NCI-H446 treated with DMSO at 0.1 percent for 48 hours (cell line): Measurements from ENCODE around the gene C20orf96.

Experiments
- DNase-seq: peaks from one replicate; lab custom pipeline; 2025; lab: John Stamatoyannopoulos, UW

The C20orf96 gene

DNA sequence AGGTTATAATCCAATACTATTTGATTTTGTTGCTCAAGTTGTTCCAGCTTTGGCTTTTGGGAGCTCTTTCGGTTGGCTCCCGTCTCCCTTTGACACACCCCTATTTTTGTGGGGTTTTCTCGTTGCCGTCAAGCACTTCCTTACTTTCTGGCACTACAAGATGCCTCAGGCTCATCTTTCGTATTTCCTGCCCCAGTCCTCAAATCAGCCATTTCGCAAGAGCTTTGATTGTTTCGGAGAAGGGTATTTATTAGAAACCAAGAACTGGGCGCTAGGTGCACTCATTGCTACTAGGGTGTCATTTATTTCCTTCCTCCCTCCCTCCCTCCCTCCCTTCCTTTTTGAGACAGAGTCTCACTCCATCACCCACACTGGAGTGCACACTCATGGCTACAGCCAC, 21.5 kb upstream of the C20orf96 start:
- no peak for DNase-seq

DNA sequence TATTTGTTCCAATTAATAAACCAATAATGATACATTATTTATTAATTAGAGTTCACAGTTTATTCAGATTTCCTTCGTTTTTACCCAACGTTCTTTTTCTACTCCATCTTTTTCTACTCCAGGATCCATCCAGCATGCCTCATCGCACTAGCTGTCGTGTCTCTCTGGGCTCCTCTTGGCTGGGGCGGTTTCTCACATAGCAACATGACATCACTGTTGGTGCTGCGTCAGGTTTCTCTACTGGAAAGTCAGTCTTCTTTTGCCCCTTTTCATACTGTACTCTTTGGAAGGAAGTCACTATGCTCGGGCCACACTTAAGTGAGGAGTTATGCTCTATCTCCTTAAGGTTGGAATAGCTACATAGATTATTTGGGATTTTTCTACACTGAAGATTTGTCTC, 21.1 kb upstream of the C20orf96 start:
- DNase-seq: no peak

DNA sequence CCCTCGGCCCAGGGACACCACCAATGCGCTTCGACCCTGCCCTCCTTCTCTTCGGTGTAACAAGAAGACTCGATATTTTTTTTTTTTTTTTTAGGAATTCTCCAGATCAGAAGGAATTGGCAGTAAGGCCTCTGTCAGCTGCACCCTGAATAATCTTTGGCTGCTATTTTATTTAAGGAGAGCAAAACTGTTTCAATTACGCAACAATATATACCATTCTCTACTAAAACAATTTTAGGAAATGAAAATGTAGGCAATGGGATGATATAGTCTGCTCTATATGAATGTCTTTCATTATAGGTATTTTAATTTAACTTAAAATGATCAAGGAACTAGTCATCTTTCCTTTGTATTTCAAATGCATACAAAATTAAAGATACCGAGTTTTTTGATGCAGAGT, 20.1 kb upstream of the C20orf96 start:
- DNase-seq: no peak

- peak; percentile 95 for DNase-seq
Observed at GRCh38 chr20:309841-310644, 19.5 kb upstream of the C20orf96 start.

- no peak for DNase-seq
Observed at GRCh38 chr20:309306-309840, 18.8 kb upstream of the C20orf96 start.

DNA sequence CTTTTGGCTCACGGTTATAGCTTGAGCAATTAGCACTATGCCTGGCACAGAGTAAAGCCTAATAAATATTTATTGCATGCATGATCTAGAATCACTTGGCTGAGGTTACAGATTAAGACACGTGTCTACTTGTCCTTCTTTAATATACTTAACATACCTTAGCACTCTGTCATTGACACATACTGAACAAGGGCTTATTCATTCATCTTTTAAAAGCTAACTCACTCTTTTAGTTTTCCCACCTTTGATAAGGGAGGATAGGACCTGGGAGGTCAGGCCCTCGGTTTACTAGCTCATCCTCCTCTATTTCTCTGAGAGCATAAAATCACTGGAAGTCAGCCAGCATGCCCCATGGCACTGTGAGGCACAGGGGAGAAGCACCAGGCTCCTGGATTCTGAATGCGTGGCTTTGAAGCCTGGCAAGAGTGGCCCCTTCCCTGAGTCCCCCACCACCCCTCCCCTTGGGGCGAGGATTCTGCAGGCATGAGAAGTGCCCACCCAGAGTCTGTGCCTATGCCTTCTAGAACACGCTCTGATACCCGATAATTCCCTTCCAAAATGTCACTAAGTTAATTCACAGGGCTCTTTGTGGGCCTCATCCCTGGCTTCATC, 18.0 kb upstream of the C20orf96 start:
- DNase-seq: no peak

- no peak for DNase-seq
Observed at GRCh38 chr20:305745-306144, 15.2 kb upstream of the C20orf96 start.

GRCh38 chr20:301886-302848, 11.6 kb upstream of the C20orf96 start:
- DNase-seq: no peak

DNA sequence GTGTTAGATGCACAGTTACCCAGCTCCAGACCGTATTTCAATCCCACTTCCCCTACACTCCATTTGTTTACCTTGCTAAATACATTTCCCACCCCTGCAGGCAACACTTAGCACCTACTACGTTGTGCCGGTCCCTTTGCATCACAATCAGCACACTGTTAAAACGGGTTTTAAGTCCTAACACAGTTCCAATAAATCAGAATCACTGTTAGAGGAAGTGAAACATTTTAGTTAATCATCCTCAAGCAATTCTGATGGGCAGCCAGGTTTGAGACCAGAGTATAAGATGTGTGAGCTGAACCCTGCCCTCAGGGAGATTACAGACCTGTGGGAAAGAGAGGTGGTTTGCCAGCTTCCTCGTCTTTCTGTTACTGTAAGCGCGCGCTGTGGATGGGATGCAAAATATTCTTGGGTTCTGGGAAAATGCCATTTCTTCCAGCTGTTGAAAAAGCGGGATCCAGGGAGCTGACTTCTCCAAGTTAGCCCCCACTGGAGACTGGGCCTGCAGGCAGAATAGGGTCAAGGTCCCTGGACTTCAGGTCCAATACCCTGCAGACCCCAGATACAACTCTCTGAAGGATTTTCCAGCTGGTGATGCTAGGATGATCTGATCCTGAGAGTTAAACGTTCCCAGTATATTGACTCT, 9.9 kb upstream of the C20orf96 start:
- no peak for DNase-seq

DNA sequence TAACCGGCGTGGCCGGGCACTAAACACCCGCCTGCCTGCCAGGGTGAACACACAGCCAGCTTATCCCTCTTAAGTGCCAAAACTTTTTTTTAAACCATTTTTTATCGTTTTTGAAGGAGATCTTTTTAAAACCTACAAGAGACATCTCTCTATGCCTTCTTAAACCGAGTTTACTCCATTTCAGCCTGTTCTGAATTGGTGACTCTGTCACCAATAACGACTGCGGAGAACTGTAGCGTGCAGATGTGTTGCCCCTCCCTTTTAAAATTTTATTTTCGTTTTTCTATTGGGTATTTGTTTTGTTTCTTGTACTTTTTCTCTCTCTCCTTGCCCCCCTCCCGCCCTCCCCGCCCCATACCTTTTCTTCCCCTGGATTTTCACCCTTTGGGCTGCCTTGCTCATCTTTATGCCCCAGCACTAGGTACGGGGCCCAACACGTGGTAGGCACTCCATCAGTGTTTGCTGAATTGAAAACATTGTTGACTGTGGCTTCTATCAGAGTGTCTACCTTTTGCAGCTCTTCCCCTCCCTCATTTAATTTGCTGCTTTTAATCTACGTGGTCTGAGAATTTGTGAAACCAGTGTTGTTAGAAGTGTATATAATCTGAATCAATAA, 8.3 kb upstream of the C20orf96 start:
- no peak for DNase-seq

DNA sequence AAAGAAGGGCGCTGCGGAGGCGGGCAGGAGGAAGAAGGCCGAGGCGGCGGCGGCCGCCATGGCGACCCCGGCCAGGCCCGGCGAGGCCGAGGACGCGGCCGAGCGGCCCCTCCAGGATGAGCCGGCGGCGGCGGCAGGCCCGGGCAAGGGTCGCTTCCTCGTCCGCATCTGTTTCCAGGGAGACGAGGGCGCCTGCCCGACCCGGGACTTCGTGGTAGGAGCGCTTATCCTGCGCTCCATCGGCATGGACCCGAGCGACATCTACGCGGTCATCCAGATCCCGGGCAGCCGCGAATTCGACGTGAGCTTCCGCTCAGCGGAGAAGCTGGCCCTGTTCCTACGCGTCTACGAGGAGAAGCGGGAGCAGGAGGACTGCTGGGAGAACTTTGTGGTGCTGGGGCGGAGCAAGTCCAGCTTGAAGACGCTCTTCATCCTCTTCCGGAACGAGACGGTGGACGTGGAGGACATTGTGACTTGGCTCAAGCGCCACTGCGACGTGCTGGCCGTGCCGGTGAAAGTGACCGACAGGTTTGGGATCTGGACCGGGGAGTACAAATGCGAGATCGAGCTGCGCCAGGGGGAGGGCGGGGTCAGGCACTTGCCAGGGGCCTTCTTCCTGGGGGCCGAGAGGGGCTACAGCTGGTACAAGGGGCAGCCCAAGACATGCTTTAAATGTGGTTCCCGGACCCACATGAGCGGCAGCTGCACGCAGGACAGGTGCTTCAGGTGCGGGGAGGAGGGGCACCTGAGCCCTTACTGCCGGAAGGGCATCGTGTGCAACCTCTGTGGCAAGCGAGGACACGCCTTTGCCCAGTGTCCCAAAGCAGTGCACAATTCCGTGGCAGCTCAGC, 7.6 kb upstream of the C20orf96 start:
- DNase-seq: peak; percentile 36

DNA sequence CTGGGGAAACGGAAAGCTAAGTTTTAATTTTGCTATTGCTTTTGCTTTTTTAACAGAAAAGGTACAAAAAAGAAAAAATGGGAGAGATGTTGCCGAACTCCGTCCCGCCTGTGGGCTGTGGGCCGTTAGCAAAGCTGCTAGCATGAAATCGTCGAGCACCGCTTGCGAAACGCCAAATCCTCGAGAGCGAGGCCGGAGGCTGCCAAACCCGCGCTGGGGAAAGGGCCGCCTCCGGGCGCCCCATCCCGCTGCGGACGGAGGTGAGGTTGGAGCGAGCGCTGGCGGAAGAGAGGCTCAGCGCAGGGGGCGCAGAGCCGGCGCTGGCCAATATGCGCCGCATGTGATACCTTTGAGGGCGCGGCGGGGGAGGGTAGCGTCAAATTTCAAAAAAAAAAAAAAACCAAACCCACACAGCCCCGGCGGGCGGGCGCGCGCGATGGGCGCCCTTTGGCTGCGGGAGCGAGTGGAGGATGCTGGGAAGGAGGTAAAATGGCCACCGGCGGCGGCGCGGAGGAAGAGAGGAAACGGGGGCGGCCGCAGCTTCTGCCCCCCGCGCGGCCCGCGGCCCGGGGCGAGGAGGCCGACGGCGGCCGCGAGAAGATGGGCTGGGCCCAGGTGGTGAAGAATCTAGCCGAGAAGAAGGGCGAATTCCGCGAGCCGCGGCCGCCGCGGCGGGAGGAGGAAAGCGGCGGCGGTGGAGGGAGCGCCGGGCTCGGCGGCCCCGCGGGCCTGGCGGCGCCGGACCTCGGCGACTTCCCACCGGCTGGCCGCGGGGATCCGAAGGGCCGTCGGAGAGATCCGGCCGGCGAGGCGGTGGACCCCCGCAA, 6.8 kb upstream of the C20orf96 start, which contains the start of gene ZCCHC3:
TSS of gene ZCCHC3 (plus strand) at position 473 of the 827 bp plus-strand sequence. CDS start at position 490, 17 bp downstream.
- DNase-seq: peak; percentile 89

GRCh38 chr20:295804-296203, 5.3 kb upstream of the C20orf96 start:
- DNase-seq: no peak

DNA sequence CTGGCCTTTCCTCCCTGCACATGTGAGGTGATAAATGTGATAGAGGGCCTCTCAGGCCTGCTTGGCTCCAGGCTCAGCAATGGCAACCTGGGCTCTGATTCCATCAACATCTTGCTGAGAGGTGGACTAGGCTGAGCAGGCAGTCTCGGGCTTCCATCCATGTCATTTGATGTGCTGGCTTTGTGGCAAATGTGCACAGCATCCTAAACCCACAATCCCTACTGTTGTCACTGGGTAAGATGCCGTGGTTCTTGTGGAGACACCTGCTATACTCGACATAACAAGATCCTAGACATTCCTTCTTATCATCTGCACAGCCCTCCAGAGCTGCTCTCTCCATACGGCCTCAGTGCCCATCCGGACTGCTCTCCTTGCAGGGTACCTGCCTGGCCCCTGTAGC, 4.1 kb upstream of the C20orf96 start:
- no peak for DNase-seq

- no peak for DNase-seq
Observed at GRCh38 chr20:289693-290083, 862 bp downstream of the C20orf96 start.

GRCh38 chr20:288956-289692, 1.4 kb downstream of the C20orf96 start:
- no peak for DNase-seq

DNA sequence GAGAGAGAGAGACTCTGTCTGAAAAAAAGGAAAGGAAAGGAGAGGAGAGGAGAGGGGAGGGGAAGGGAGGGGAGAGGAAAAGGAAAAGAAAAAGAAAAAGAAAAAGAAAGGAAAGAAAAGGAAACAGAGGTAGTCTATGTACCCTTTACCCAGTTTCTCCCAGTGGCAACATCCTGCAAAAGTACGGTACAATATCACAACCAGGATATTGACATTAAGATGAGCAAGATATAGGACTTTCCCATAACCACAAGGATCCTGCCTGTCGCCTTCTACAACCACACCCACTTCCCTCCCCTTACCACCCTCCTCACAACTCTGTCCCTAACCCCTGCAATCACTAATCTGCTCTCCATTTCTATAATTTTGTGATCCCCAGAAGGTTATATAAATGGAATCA, 4.0 kb downstream of the C20orf96 start:
- DNase-seq: no peak

GRCh38 chr20:284172-284571, 6.4 kb downstream of the C20orf96 start:
- no peak for DNase-seq
